HepG2 (cell line): ENCODE measurements around the gene SLC7A4. TPM values are rescaled to one million over a fixed set of nuclear protein-coding genes. Genes with fewer than 3 reads are reported as not detected.

Experiments
- ARID5B ChIP-seq: IDR thresholded peaks from 2 replicates; pipeline ENCODE4 v1.4.0; 2020; ENCODE audit warnings: mild to moderate bottlenecking, missing genetic modification reagents
- CAMTA2 ChIP-seq: sonication (generic); formaldehyde crosslinking; IDR thresholded peaks from 2 replicates; pipeline ENCODE4 v1.4.0; 2020; ENCODE audit warnings: mild to moderate bottlenecking, missing genetic modification reagents, borderline replicate concordance
- GTF3A ChIP-seq: sonication (generic); formaldehyde crosslinking; conservative IDR thresholded peaks from 2 replicates; pipeline ENCODE4 v1.4.0; 2020; ENCODE audit warnings: mild to moderate bottlenecking, missing genetic modification reagents
- HOXA5 ChIP-seq: sonication (generic); formaldehyde crosslinking; IDR thresholded peaks from 2 replicates; pipeline ENCODE4 v1.4.0; 2020; ENCODE audit warnings: missing genetic modification reagents
- HOXA9 ChIP-seq: sonication (generic); formaldehyde crosslinking; IDR thresholded peaks from 2 replicates; pipeline ENCODE4 v1.8.1; 2022; ENCODE audit warnings: missing genetic modification reagents, mild to moderate bottlenecking, moderate library complexity, borderline replicate concordance
- KDM5B ChIP-seq: sonication (generic); formaldehyde crosslinking; IDR thresholded peaks from 2 replicates; pipeline ENCODE4 v1.4.0; 2020; ENCODE audit warnings: missing genetic modification reagents, mild to moderate bottlenecking, borderline replicate concordance
- KLF15 ChIP-seq: sonication (generic); formaldehyde crosslinking; IDR thresholded peaks from 2 replicates; pipeline ENCODE4 v1.8.1; 2023; ENCODE audit warnings: borderline replicate concordance, mild to moderate bottlenecking, inconsistent platforms, missing genetic modification reagents, mixed read lengths
- NR2F2 ChIP-seq: IDR thresholded peaks from 2 replicates; pipeline ENCODE4 v1.6.1; 2012; ENCODE audit warnings: low read depth, inconsistent platforms, borderline replicate concordance
- NR3C1 ChIP-seq: sonication (generic); formaldehyde crosslinking; IDR thresholded peaks from 2 replicates; pipeline ENCODE4 v1.4.0; 2020; ENCODE audit warnings: missing genetic modification reagents
- POLR2AphosphoS2 ChIP-seq: IDR thresholded peaks from 2 replicates; pipeline ENCODE4 v1.6.1; 2011; ENCODE audit warnings: low read depth, low read length, improper control_type of control experiment
- SRF ChIP-seq: IDR thresholded peaks from 2 replicates; pipeline ENCODE4 v1.6.1; 2011; ENCODE audit warnings: mild to moderate bottlenecking, low read depth, low read length, moderate library complexity
- ZMYM3 ChIP-seq: sonication (generic); formaldehyde crosslinking; IDR thresholded peaks from 2 replicates; pipeline ENCODE4 v1.5.1; 2020; ENCODE audit warnings: mild to moderate bottlenecking, missing genetic modification reagents
- ZNF501 ChIP-seq: sonication (generic); formaldehyde crosslinking; IDR thresholded peaks from 2 replicates; pipeline ENCODE4 v1.5.1; 2020; ENCODE audit warnings: mild to moderate bottlenecking, moderate library complexity, missing genetic modification reagents
- ZNF780A ChIP-seq: sonication (generic); formaldehyde crosslinking; IDR thresholded peaks from 2 replicates; pipeline ENCODE4 v1.8.0; 2022; ENCODE audit warnings: mild to moderate bottlenecking, missing genetic modification reagents, moderate library complexity
- ZSCAN20 ChIP-seq: sonication (generic); formaldehyde crosslinking; IDR thresholded peaks from 2 replicates; pipeline ENCODE4 v1.4.0; 2020; ENCODE audit warnings: missing genetic modification reagents, mild to moderate bottlenecking, borderline replicate concordance
- ZZZ3 ChIP-seq: sonication (generic); formaldehyde crosslinking; IDR thresholded peaks from 2 replicates; pipeline ENCODE4 v1.4.0; 2020; ENCODE audit warnings: missing genetic modification reagents, mild to moderate bottlenecking, borderline replicate concordance
- polyA plus RNA-seq, 8 experiments: library from polyadenylated mRNA; depleted of rRNA in 3 of 8; stranded (reverse) in 7 of 8; unstranded in 1 of 8; fragments of >200 nt; fragmentation: Illumina TruSeq in 4 of 8; extraction: Trizol in 4 of 8; gene quantifications; 2 replicates each; pipeline versions ENCODE4 v1.2.1 to v1.2.3, GENCODE V29; 2011 to 2016; ENCODE audit warnings: low read depth in 4 of 8, missing spikeins in 1 of 8, mixed read lengths in 1 of 8; ENCODE audit not compliant: insufficient read depth in 1 of 8
- total RNA-seq, 5 experiments: library from RNA; depleted of rRNA; stranded (reverse); fragments of >200 nt; fragmentation: Illumina TruSeq; extraction: Trizol; gene quantifications; 2 replicates each; pipeline ENCODE4 v1.2.3, GENCODE V29; 2016; ENCODE audit warnings: low read depth in 1 of 5
- TF ChIP-seq, protein P1 (sequence below): sonication (generic); formaldehyde crosslinking; IDR thresholded peaks from 2 replicates; pipeline ENCODE4 v1.4.0; 2020; ENCODE audit warnings: mild to moderate bottlenecking, missing genetic modification reagents

The SLC7A4 gene
- total and polyA plus RNA-seq, 2 of the 13 experiments (the other 11 are each of a cell fraction or from before 2014, with no cell fraction given): not detected

- no peak for TF ChIP-seq ZNF780A
- TF ChIP-seq, protein P1, sequence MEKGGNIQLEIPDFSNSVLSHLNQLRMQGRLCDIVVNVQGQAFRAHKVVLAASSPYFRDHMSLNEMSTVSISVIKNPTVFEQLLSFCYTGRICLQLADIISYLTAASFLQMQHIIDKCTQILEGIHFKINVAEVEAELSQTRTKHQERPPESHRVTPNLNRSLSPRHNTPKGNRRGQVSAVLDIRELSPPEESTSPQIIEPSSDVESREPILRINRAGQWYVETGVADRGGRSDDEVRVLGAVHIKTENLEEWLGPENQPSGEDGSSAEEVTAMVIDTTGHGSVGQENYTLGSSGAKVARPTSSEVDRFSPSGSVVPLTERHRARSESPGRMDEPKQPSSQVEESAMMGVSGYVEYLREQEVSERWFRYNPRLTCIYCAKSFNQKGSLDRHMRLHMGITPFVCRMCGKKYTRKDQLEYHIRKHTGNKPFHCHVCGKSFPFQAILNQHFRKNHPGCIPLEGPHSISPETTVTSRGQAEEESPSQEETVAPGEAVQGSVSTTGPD (CRISPR knock-in tag): no peak
- TF ChIP-seq KDM5B (CRISPR knock-in tag): peak; percentile 99
- 0 out of 2 replicates have a peak, but pooled peaks have one; percentile 72 for TF ChIP-seq KLF15 (CRISPR knock-in tag)
- peak; percentile 29; the same call in 1 of the 2 replicates for TF ChIP-seq ZMYM3
- TF ChIP-seq ZSCAN20 (CRISPR knock-in tag): peak; percentile 91
- TF ChIP-seq NR2F2: no peak
- TF ChIP-seq HOXA5 (CRISPR knock-in tag): peak; percentile 85
- TF ChIP-seq ZZZ3 (CRISPR knock-in tag): peak; percentile 77; the same call in 1 of the 2 replicates
- peak; percentile 93 for TF ChIP-seq CAMTA2 (CRISPR knock-in tag)
- TF ChIP-seq GTF3A (CRISPR knock-in tag): 0 out of 2 replicates have a peak, but pooled peaks have one; percentile 51
- peak; percentile 71; the same call in 1 of the 2 replicates for TF ChIP-seq HOXA9 (CRISPR knock-in tag)
- TF ChIP-seq ARID5B: no peak
- no peak; the same call in 1 of the 2 replicates for TF ChIP-seq SRF
- no peak for TF ChIP-seq NR3C1 (CRISPR knock-in tag)
- peak; percentile 98 for TF ChIP-seq ZNF501 (CRISPR knock-in tag)
- TF ChIP-seq POLR2AphosphoS2: 0 out of 2 replicates have a peak, but pooled peaks have one; percentile 41
These were observed 50.4 kb downstream of the SLC7A4 start, which contains the start of gene LZTR1 (continued) for GRCh38 chr22:20981787-20982562.
